HepG2 (cell line): ENCODE measurements around the gene CST4. TPM values are rescaled to one million over a fixed set of nuclear protein-coding genes. Genes with fewer than 3 reads are reported as not detected.

Experiments used
- ARNT2 ChIP-seq: sonication (generic); formaldehyde crosslinking; IDR thresholded peaks from 2 replicates; pipeline ENCODE4 v1.8.0; 2022; ENCODE audit warnings: mild to moderate bottlenecking, low read depth, missing genetic modification reagents, moderate library complexity
- BCL6 ChIP-seq: IDR thresholded peaks from 2 replicates; pipeline ENCODE4 v1.6.1; 2016; ENCODE audit warnings: missing genetic modification reagents, missing compliant biosample characterization
- GABPA ChIP-seq, 2 experiments: IDR thresholded peaks; 2 replicates each; pipeline ENCODE4 v1.6.1; 2011 to 2016; ENCODE audit warnings: low read depth in 2 of 2, low read length in 1 of 2, missing biosample characterization in 1 of 2, missing genetic modification characterization in 1 of 2
- GMEB1 ChIP-seq: sonication (generic); formaldehyde crosslinking; IDR thresholded peaks from 2 replicates; pipeline ENCODE4 v1.5.1; 2020; ENCODE audit warnings: missing genetic modification reagents, mild to moderate bottlenecking, borderline replicate concordance
- HINFP ChIP-seq: sonication (generic); formaldehyde crosslinking; IDR thresholded peaks from 2 replicates; pipeline ENCODE4 v1.4.0; 2020; ENCODE audit warnings: low read depth, mild to moderate bottlenecking, missing genetic modification reagents
- NONO ChIP-seq, 2 experiments: fragments of 450-650 bp in 1 of 2; sonication (generic) in 1 of 2; formaldehyde crosslinking in 1 of 2; IDR thresholded peaks in 1 of 2; conservative IDR thresholded peaks in 1 of 2; 2 replicates each; pipeline versions ENCODE4 v1.6.1 to v1.8.0; 2017 to 2022; ENCODE audit warnings: mild to moderate bottlenecking in 1 of 2, missing genetic modification reagents in 1 of 2, moderate library complexity in 1 of 2
- SPEN ChIP-seq: sonication (generic); formaldehyde crosslinking; IDR thresholded peaks from 2 replicates; pipeline ENCODE4 v1.5.1; 2020; ENCODE audit warnings: low read depth, mild to moderate bottlenecking, missing genetic modification reagents
- TFAP4 ChIP-seq: sonication (generic); IDR thresholded peaks from 2 replicates; pipeline ENCODE4 v1.6.1; 2016; ENCODE audit warnings: low read depth, borderline replicate concordance
- ZNF24 ChIP-seq: fragments of 450-650 bp; IDR thresholded peaks from 2 replicates; pipeline ENCODE4 v1.6.1; 2017; ENCODE audit warnings: antibody characterized with exemption, mild to moderate bottlenecking
- ZNF256 ChIP-seq: sonication (generic); formaldehyde crosslinking; conservative IDR thresholded peaks from 2 replicates; pipeline ENCODE4 v1.4.0; 2020; ENCODE audit warnings: missing genetic modification reagents
- ZNF878 ChIP-seq: sonication (generic); formaldehyde crosslinking; IDR thresholded peaks from 2 replicates; pipeline ENCODE4 v1.8.1; 2023; ENCODE audit warnings: mild to moderate bottlenecking, missing genetic modification reagents, moderate library complexity
- ZSCAN31 ChIP-seq: sonication (generic); formaldehyde crosslinking; IDR thresholded peaks from 2 replicates; pipeline ENCODE4 v1.5.0; 2020; ENCODE audit warnings: low read depth, mild to moderate bottlenecking, missing genetic modification reagents
- polyA plus RNA-seq, 8 experiments: library from polyadenylated mRNA; depleted of rRNA in 3 of 8; stranded (reverse) in 7 of 8; unstranded in 1 of 8; fragments of >200 nt; fragmentation: Illumina TruSeq in 4 of 8; extraction: Trizol in 4 of 8; gene quantifications; 2 replicates each; pipeline versions ENCODE4 v1.2.1 to v1.2.3, GENCODE V29; 2011 to 2016; ENCODE audit warnings: low read depth in 4 of 8, missing spikeins in 1 of 8, mixed read lengths in 1 of 8; ENCODE audit not compliant: insufficient read depth in 1 of 8
- total RNA-seq, 5 experiments: library from RNA; depleted of rRNA; stranded (reverse); fragments of >200 nt; fragmentation: Illumina TruSeq; extraction: Trizol; gene quantifications; 2 replicates each; pipeline ENCODE4 v1.2.3, GENCODE V29; 2016; ENCODE audit warnings: low read depth in 1 of 5
- TF ChIP-seq, protein P1 (sequence below): IDR thresholded peaks from 2 replicates; pipeline ENCODE4 v1.6.1; 2012; ENCODE audit warnings: low read depth, low read length, improper control_type of control experiment
- TF ChIP-seq, protein P2 (sequence below): IDR thresholded peaks from 2 replicates; pipeline ENCODE4 v1.6.1; 2016; ENCODE audit warnings: missing biosample characterization, missing genetic modification reagents, low read depth
- TF ChIP-seq, protein P3 (sequence below): sonication (generic); formaldehyde crosslinking; IDR thresholded peaks from 2 replicates; pipeline ENCODE4 v1.5.0; 2020; ENCODE audit warnings: mild to moderate bottlenecking, missing genetic modification reagents

CST4 gene
- total and polyA plus RNA-seq, 2 of the 13 experiments (the other 11 are each of a cell fraction or from before 2014, with no cell fraction given), result not detected

DNA sequence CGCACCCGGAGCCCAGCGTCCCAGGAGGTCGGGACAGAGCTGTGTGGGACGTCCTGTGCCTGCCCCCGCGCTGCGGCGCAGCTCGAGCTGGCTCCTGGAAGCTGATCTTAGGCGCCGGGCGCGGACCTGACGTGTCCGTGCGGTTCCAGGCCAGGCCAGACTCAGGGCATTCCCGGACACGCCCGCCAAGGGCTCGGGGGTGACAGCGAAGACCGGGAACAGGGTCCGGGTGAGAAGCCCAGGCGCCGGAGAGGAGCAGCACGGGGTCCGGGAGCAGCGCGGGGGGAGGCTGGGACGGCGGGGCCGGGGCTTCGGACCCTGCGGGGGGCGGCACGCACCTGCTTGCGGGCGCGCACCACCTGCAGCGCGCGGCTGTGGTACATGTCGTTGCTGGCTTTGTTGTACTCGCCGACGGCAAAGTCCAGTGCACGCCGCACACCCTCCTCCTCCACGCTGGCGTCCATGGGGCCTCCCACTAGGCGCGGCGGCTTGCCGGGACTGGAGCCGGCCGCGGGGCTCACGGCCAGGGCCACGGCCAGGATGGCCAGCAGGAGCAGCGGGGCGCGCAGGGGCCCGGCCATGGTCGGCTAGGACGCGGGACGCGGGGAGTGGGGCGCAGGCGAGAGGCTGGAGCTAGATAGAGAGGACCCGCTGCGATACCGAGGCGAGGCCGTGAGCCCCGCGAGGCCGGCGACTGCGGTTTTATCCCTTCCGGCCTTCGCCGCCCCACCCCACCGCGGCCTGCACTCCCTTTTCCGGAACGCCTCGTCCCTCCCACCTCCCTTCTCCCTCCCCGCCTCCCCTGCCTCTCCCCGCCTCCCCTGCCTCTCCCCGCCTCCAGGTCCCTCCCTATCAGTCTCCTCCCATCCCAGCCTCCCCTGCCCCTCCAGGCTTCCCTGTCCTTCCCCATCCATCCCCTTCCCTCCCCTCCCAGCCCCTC lies 51.3 kb downstream of the CST4 start, which contains the start of gene CST3 (continued):
- TF ChIP-seq HINFP (peak; percentile 93), GMEB1 (CRISPR knock-in tag) (peak; percentile 69; the same call in 1 of the 2 replicates), NONO (IDR thresholded peaks at IDR 0.05) (no peak), NONO (CRISPR knock-in tag; conservative IDR thresholded peaks at IDR 0.05) (peak; percentile 98), GABPA (IDR thresholded peaks at IDR 0.05; ENCODE audit: low read depth, low read length) (peak; percentile 66), GABPA (CRISPR knock-in tag; IDR thresholded peaks at IDR 0.05; ENCODE audit: low read depth) (peak; percentile 82), ZNF24 (no peak), ZNF256 (peak; percentile 80), BCL6 (CRISPR knock-in tag) (peak; percentile 19), ARNT2 (CRISPR knock-in tag) (peak; percentile 91), ZNF878 (CRISPR knock-in tag) (peak; percentile 62; the same call in 1 of the 2 replicates), TFAP4 (no peak), ZSCAN31 (peak; percentile 84; the same call in 1 of the 2 replicates), SPEN (CRISPR knock-in tag) (peak; percentile 89)
- TF ChIP-seq, protein P1, sequence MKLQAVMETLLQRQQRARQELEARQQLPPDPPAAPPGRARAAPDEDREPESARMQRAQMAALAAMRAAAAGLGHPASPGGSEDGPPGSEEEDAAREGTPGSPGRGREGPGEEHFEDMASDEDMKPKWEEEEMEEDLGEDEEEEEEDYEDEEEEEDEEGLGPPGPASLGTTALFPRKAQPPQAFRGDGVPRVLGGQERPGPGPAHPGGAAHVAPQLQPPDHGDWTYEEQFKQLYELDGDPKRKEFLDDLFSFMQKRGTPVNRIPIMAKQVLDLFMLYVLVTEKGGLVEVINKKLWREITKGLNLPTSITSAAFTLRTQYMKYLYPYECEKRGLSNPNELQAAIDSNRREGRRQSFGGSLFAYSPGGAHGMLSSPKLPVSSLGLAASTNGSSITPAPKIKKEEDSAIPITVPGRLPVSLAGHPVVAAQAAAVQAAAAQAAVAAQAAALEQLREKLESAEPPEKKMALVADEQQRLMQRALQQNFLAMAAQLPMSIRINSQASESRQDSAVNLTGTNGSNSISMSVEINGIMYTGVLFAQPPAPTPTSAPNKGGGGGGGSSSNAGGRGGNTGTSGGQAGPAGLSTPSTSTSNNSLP, result no peak
- TF ChIP-seq, protein P2, sequence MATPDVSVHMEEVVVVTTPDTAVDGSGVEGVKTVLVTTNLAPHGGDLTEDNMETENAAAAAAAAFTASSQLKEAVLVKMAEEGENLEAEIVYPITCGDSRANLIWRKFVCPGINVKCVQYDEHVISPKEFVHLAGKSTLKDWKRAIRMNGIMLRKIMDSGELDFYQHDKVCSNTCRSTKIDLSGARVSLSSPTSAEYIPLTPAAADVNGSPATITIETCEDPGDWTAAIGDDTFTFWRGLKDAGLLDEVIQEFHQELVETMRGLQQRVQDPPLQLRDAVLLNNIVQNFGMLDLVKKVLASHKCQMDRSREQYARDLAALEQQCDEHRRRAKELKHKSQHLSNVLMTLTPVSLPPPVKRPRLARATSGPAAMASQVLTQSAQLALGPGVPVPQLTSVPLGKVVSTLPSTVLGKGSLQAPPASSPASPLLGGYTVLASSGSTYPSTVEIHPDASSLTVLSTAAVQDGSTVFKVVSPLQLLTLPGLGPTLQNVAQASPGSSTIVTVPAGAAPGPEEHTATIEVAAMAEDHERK (CRISPR knock-in tag), result 0 out of 2 replicates have a peak, but pooled peaks have one; percentile 47
- TF ChIP-seq, protein P3, sequence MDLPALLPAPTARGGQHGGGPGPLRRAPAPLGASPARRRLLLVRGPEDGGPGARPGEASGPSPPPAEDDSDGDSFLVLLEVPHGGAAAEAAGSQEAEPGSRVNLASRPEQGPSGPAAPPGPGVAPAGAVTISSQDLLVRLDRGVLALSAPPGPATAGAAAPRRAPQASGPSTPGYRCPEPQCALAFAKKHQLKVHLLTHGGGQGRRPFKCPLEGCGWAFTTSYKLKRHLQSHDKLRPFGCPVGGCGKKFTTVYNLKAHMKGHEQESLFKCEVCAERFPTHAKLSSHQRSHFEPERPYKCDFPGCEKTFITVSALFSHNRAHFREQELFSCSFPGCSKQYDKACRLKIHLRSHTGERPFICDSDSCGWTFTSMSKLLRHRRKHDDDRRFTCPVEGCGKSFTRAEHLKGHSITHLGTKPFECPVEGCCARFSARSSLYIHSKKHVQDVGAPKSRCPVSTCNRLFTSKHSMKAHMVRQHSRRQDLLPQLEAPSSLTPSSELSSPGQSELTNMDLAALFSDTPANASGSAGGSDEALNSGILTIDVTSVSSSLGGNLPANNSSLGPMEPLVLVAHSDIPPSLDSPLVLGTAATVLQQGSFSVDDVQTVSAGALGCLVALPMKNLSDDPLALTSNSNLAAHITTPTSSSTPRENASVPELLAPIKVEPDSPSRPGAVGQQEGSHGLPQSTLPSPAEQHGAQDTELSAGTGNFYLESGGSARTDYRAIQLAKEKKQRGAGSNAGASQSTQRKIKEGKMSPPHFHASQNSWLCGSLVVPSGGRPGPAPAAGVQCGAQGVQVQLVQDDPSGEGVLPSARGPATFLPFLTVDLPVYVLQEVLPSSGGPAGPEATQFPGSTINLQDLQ, result peak; percentile 98
